HCT116 (cell line): ENCODE results near the gene ZDHHC16.

Experiments
- CBX3 ChIP-seq: IDR thresholded peaks from 2 replicates; pipeline ENCODE4 v1.6.1; 2012; ENCODE audit warnings: low read depth
- EGR1 ChIP-seq: IDR thresholded peaks from 2 replicates; pipeline ENCODE4 v1.6.1; 2012; ENCODE audit warnings: low read depth
- ELF1 ChIP-seq: IDR thresholded peaks from 2 replicates; pipeline ENCODE4 v1.6.1; 2012; ENCODE audit warnings: low read depth, borderline replicate concordance
- POLR2A ChIP-seq: IDR thresholded peaks from 2 replicates; pipeline ENCODE4 v1.7.0; 2011; ENCODE audit warnings: borderline replicate concordance; ENCODE audit not compliant: insufficient read depth, insufficient read length; ENCODE audit errors: extremely low read depth
- POLR2AphosphoS5 ChIP-seq: IDR thresholded peaks from 2 replicates; pipeline ENCODE4 v1.6.1; 2011; ENCODE audit warnings: mild to moderate bottlenecking, low read depth, low read length, moderate library complexity
- ZNF274 ChIP-seq: fragments of 200-500 bp; sonication (Bioruptor generic); IDR thresholded peaks from 2 replicates; pipeline ENCODE4 v1.6.1; 2014; ENCODE audit warnings: mild to moderate bottlenecking, low read depth, low read length, inconsistent platforms
- TF ChIP-seq, protein P1 (sequence below), 3 experiments: fragments of 200-600 bp in 1 of 3; sonication (generic) in 1 of 3; IDR thresholded peaks in 2 of 3; conservative IDR thresholded peaks in 1 of 3; 2 replicates each; pipeline ENCODE4 v1.5.1; 2012 to 2017; ENCODE audit warnings: low read depth in 2 of 3, low read length in 2 of 3, antibody characterized with exemption in 1 of 3, borderline replicate concordance in 1 of 3, control low read depth in 1 of 3, mild to moderate bottlenecking in 1 of 3, mixed read lengths in 1 of 3, mixed run types in 1 of 3, moderate library complexity in 1 of 3; ENCODE audit not compliant: insufficient read depth in 1 of 3
- TF ChIP-seq, protein P2 (sequence below): IDR thresholded peaks from 2 replicates; pipeline ENCODE4 v1.6.1; 2012
- TF ChIP-seq, protein P3 (sequence below): IDR thresholded peaks from 2 replicates; pipeline ENCODE4 v1.6.1; 2012; ENCODE audit warnings: low read depth

DNA sequence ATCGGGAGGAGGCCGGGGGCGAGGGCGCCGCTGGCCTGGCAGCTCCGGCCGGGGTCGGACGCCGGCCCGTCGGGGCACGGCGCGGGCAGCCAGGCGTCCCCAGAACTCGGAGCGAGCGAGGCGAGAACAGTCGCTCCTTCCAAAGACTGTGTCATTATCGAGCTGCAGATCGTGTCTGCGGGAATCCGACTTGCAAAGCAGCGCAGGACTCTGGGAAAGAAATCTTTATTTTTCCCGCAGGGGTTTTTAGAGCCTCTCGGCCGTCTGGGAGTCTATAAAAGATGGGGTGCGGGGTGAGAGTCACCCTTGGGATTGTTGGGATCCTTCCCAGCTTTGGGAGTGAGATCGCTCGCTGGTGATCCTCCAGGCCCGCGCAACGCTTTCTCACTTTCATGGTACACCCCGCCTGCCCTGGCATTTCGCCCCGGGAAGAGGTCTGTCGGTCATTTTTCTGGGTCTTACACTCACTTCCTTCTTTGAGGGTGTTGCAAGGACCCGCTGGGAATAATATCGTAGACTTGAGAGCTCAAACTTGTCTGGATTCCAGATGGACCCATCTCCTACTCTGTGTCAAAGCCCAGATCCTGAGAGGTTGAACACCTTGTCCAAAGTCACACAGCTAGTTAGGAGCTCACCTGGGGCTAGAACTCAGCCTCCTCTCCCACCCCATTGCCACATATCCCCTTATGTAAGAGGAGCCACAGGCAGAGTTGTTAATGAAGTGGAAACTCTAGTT is 53.8 kb downstream of the ZDHHC16 start:
- TF ChIP-seq, protein P1, sequence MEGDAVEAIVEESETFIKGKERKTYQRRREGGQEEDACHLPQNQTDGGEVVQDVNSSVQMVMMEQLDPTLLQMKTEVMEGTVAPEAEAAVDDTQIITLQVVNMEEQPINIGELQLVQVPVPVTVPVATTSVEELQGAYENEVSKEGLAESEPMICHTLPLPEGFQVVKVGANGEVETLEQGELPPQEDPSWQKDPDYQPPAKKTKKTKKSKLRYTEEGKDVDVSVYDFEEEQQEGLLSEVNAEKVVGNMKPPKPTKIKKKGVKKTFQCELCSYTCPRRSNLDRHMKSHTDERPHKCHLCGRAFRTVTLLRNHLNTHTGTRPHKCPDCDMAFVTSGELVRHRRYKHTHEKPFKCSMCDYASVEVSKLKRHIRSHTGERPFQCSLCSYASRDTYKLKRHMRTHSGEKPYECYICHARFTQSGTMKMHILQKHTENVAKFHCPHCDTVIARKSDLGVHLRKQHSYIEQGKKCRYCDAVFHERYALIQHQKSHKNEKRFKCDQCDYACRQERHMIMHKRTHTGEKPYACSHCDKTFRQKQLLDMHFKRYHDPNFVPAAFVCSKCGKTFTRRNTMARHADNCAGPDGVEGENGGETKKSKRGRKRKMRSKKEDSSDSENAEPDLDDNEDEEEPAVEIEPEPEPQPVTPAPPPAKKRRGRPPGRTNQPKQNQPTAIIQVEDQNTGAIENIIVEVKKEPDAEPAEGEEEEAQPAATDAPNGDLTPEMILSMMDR (IDR thresholded peaks at IDR 0.05 in 2 of 3, conservative IDR thresholded peaks at IDR 0.05 in 1 of 3; ENCODE audit: borderline replicate concordance in 1 of 3, insufficient read depth in 1 of 3, low read depth in 2 of 3, low read length in 2 of 3), result no peak
- TF ChIP-seq POLR2A (no peak), ZNF274 (no peak), CBX3 (no peak), EGR1 (no peak), ELF1 (no peak), POLR2AphosphoS5 (no peak)
- TF ChIP-seq, protein P2, sequence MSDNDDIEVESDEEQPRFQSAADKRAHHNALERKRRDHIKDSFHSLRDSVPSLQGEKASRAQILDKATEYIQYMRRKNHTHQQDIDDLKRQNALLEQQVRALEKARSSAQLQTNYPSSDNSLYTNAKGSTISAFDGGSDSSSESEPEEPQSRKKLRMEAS, result no peak
- TF ChIP-seq, protein P3, sequence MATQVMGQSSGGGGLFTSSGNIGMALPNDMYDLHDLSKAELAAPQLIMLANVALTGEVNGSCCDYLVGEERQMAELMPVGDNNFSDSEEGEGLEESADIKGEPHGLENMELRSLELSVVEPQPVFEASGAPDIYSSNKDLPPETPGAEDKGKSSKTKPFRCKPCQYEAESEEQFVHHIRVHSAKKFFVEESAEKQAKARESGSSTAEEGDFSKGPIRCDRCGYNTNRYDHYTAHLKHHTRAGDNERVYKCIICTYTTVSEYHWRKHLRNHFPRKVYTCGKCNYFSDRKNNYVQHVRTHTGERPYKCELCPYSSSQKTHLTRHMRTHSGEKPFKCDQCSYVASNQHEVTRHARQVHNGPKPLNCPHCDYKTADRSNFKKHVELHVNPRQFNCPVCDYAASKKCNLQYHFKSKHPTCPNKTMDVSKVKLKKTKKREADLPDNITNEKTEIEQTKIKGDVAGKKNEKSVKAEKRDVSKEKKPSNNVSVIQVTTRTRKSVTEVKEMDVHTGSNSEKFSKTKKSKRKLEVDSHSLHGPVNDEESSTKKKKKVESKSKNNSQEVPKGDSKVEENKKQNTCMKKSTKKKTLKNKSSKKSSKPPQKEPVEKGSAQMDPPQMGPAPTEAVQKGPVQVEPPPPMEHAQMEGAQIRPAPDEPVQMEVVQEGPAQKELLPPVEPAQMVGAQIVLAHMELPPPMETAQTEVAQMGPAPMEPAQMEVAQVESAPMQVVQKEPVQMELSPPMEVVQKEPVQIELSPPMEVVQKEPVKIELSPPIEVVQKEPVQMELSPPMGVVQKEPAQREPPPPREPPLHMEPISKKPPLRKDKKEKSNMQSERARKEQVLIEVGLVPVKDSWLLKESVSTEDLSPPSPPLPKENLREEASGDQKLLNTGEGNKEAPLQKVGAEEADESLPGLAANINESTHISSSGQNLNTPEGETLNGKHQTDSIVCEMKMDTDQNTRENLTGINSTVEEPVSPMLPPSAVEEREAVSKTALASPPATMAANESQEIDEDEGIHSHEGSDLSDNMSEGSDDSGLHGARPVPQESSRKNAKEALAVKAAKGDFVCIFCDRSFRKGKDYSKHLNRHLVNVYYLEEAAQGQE, result no peak
